ENCODE measurements around the gene ITPR3. TPM values are rescaled to one million over a fixed set of nuclear protein-coding genes. Genes with fewer than 3 reads are reported as not detected.

The ITPR3 gene
- total RNA-seq, 1 experiment from 2014 or later: 143 TPM

GRCh38 chr6:33585403-33586107 is 35.6 kb upstream of the ITPR3 start:
- H3K4me3 Mint-ChIP-seq (ENCODE audit: low read depth, unreplicated experiment): no peak overlapping the region
- H3K9me3 Mint-ChIP-seq (ENCODE audit: low read depth, unreplicated experiment): no peaks in the 10 kb centered on the region
- TF ChIP-seq, protein P1, sequence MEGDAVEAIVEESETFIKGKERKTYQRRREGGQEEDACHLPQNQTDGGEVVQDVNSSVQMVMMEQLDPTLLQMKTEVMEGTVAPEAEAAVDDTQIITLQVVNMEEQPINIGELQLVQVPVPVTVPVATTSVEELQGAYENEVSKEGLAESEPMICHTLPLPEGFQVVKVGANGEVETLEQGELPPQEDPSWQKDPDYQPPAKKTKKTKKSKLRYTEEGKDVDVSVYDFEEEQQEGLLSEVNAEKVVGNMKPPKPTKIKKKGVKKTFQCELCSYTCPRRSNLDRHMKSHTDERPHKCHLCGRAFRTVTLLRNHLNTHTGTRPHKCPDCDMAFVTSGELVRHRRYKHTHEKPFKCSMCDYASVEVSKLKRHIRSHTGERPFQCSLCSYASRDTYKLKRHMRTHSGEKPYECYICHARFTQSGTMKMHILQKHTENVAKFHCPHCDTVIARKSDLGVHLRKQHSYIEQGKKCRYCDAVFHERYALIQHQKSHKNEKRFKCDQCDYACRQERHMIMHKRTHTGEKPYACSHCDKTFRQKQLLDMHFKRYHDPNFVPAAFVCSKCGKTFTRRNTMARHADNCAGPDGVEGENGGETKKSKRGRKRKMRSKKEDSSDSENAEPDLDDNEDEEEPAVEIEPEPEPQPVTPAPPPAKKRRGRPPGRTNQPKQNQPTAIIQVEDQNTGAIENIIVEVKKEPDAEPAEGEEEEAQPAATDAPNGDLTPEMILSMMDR (IDR thresholded peaks at IDR 0.05; ENCODE audit: unreplicated experiment): peak; percentile 99
- peak; percentile 95 for DNase-seq
- intact Hi-C loops (cut with micrococcal nuclease; ENCODE audit: unreplicated experiment): loop anchor here (1.0 to 5.0 kb wide), 5 partner anchors 47 to 567 kb away; no protein-coding TSS in a partner anchor
- peaks cover 16% of the 10 kb centered on the region for H3K36me3 Mint-ChIP-seq (ENCODE audit: insufficient read depth, unreplicated experiment)
- CTCF ChIA-PET: interaction anchor here (0.7 to 3.1 kb wide), 3 partner anchors 36 to 115 kb away, joined by 3 to 14 read pairs (median 4); no protein-coding TSS in a partner anchor
- no peak overlapping the region for H3K27ac Mint-ChIP-seq (ENCODE audit: unreplicated experiment)
- peaks cover 24% of the 10 kb centered on the region for H3K4me1 Mint-ChIP-seq (ENCODE audit: low read depth, unreplicated experiment)
- H3K27me3 Mint-ChIP-seq (ENCODE audit: unreplicated experiment): no peaks in the 10 kb centered on the region
- BruUV-seq (replicated peaks): no TSS peak

GRCh38 chr6:33586108-33586640 is 34.9 kb upstream of the ITPR3 start:
- Mint-ChIP-seq H3K4me1 (ENCODE audit: low read depth, unreplicated experiment) (peaks cover 29% of the 10 kb centered on the region), H3K27me3 (ENCODE audit: unreplicated experiment) (no peaks in the 10 kb centered on the region), H3K27ac (ENCODE audit: unreplicated experiment) (no peak overlapping the region), H3K9me3 (ENCODE audit: low read depth, unreplicated experiment) (no peaks in the 10 kb centered on the region), H3K36me3 (ENCODE audit: insufficient read depth, unreplicated experiment) (peaks cover 18% of the 10 kb centered on the region), H3K4me3 (ENCODE audit: low read depth, unreplicated experiment) (no peak overlapping the region)
- BruUV-seq (replicated peaks): no TSS peak
- no peak for DNase-seq
- TF ChIP-seq, protein P1 (IDR thresholded peaks at IDR 0.05; ENCODE audit: unreplicated experiment): no peak
- CTCF ChIA-PET: interaction anchor here (0.7 to 3.1 kb wide), 4 partner anchors 13 to 114 kb away, joined by 3 to 14 read pairs (median 4); no protein-coding TSS in a partner anchor
- intact Hi-C loops (cut with micrococcal nuclease; ENCODE audit: unreplicated experiment): loop anchor here (5.0 kb wide), 3 partner anchors 46 to 566 kb away; no protein-coding TSS in a partner anchor

DNA sequence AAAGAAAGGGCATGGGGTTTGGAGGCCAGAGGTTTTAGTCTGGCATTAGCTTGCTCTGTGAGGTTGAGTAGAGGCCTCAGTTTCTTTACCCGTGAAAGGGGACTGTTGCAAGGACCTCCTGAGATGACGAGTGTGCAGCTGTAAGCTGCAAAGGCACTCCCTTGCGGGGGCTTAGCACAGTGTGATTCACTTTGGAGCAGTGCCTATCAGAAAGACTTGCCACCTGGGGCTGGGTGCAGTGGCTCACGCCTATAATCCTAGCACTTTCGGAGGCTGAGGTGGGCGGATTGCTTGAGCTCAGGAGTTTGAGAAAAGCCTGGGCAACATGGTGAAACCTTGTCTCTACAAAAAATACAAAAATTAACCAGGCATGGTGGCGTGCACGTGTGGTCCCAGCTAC is 33.6 kb upstream of the ITPR3 start:
- H3K27ac Mint-ChIP-seq (ENCODE audit: unreplicated experiment): no peak overlapping the region
- TF ChIP-seq, protein P1 (IDR thresholded peaks at IDR 0.05; ENCODE audit: unreplicated experiment): no peak
- CTCF ChIA-PET: interaction anchor here (3.1 kb wide), 1 partner anchor 85 kb away, joined by 14 read pairs; no protein-coding TSS in a partner anchor
- H3K27me3 Mint-ChIP-seq (ENCODE audit: unreplicated experiment): no peaks in the 10 kb centered on the region
- H3K9me3 Mint-ChIP-seq (ENCODE audit: low read depth, unreplicated experiment): no peaks in the 10 kb centered on the region
- no TSS peak for BruUV-seq (replicated peaks)
- no peak overlapping the region for H3K4me3 Mint-ChIP-seq (ENCODE audit: low read depth, unreplicated experiment)
- no peak for DNase-seq
- H3K36me3 Mint-ChIP-seq (ENCODE audit: insufficient read depth, unreplicated experiment): peaks cover 26% of the 10 kb centered on the region
- H3K4me1 Mint-ChIP-seq (ENCODE audit: low read depth, unreplicated experiment): peaks cover 41% of the 10 kb centered on the region
- intact Hi-C loops (cut with micrococcal nuclease; ENCODE audit: unreplicated experiment): loop anchor here (5.0 kb wide), 3 partner anchors 45 to 565 kb away; no protein-coding TSS in a partner anchor

- Mint-ChIP-seq H3K4me1 (ENCODE audit: low read depth, unreplicated experiment) (peaks cover 50% of the 10 kb centered on the region), H3K27ac (ENCODE audit: unreplicated experiment) (no peak overlapping the region), H3K9me3 (ENCODE audit: low read depth, unreplicated experiment) (no peaks in the 10 kb centered on the region), H3K36me3 (ENCODE audit: insufficient read depth, unreplicated experiment) (peaks cover 26% of the 10 kb centered on the region), H3K27me3 (ENCODE audit: unreplicated experiment) (no peaks in the 10 kb centered on the region), H3K4me3 (ENCODE audit: low read depth, unreplicated experiment) (no peak overlapping the region)
- BruUV-seq (replicated peaks): no TSS peak
- intact Hi-C loops (cut with micrococcal nuclease; ENCODE audit: unreplicated experiment): loop anchor here (5.0 kb wide), 3 partner anchors 43 to 563 kb away; no protein-coding TSS in a partner anchor
- no peak for DNase-seq
- CTCF ChIA-PET: no interaction called here
- TF ChIP-seq, protein P1 (IDR thresholded peaks at IDR 0.05; ENCODE audit: unreplicated experiment): no peak
Observed at GRCh38 chr6:33588894-33589293, 32.2 kb upstream of the ITPR3 start.
